GM12878 (cell line): ENCODE measurements around the gene SULT1A1. TPM values are rescaled to one million over a fixed set of nuclear protein-coding genes. Genes with fewer than 3 reads are reported as not detected.

Experiments
- ATAC-seq: fragments of 200-7000 bp; cut with Tn5 transposase; 3 replicates; pipeline ENCODE4 v1.9.1; 2020; ENCODE audit warnings: mild to moderate bottlenecking, moderate library complexity
- BruUV-seq: library from RNA; stranded (reverse); fragments of 400-500 nt; replicated peaks from 2 replicates; lab custom pipeline; 2021; lab: Mats Ljungman, UMichigan
- CTCF ChIA-PET: fragments of 300-600 bp; sonication (Branson Sonifier 250); formaldehyde crosslinking; extraction: SDS; loops from one replicate; lab custom pipeline; 2021; ENCODE audit warnings: inconsistent platforms; lab: Yijun Ruan, JAX
- POLR2A ChIA-PET: fragments of 350-600 bp; formaldehyde crosslinking; extraction: SDS; loops from one replicate; lab custom pipeline; 2021; ENCODE audit warnings: inconsistent platforms; lab: Charles Lee
- RAD21 ChIA-PET: fragments of 300-600 bp; sonication (Branson Sonifier 250); formaldehyde crosslinking; loops from one replicate; lab custom pipeline; 2023; ENCODE audit warnings: antibody characterized with exemption; ENCODE audit not compliant: unreplicated experiment; lab: Charles Lee
- SMC1A ChIA-PET: fragments of 300-600 bp; sonication (Branson Sonifier 250); formaldehyde crosslinking; loops from one replicate; lab custom pipeline; 2023; ENCODE audit not compliant: unreplicated experiment, uncharacterized antibody; lab: Charles Lee
- DNase-seq: peaks from one replicate; pipeline ENCODE4 v3.0.0-alpha.2; 2011; ENCODE audit warnings: low read depth, low spot score
- FAIRE-seq: peaks from 3 replicates; lab custom pipeline; 2011; peaks lifted over from hg19 to GRCh38; lab: Jason Lieb, UNC
- H2AFZ ChIP-seq: 2 replicates; pipeline ENCODE4 v1.6.0; 2011; ENCODE audit warnings: low read depth, low read length, control low read depth; ENCODE audit not compliant: control insufficient read depth
- H3K27ac ChIP-seq: 2 replicates; pipeline ENCODE4 v1.5.1; 2011; ENCODE audit warnings: control low read depth; ENCODE audit not compliant: control insufficient read depth, insufficient read depth
- H3K27me3 ChIP-seq, 2 experiments: replicated peaks in 1 of 2; 2 replicates each; pipeline versions ENCODE4 v1.6.0 to v1.6.1; 2011; ENCODE audit warnings: low read length in 1 of 2; ENCODE audit not compliant: control insufficient read depth in 2 of 2, insufficient read depth in 2 of 2
- H3K36me3 ChIP-seq, 2 experiments: 2 replicates each; pipeline ENCODE4 v1.5.1; 2011; ENCODE audit warnings: low read length in 1 of 2; ENCODE audit not compliant: control insufficient read depth in 2 of 2, insufficient read depth in 2 of 2
- H3K4me1 ChIP-seq: 2 replicates; pipeline ENCODE4 v1.6.1; 2011; ENCODE audit warnings: mild to moderate bottlenecking, low read length, moderate library complexity, mixed read lengths; ENCODE audit not compliant: control insufficient read depth, insufficient read depth
- H3K4me2 ChIP-seq: 2 replicates; pipeline ENCODE4 v1.6.0; 2011; ENCODE audit warnings: control low read depth; ENCODE audit not compliant: control insufficient read depth, insufficient read depth
- H3K4me3 ChIP-seq: fragments of 200-600 bp; sonication (generic); 2 replicates; pipeline ENCODE4 v1.5.1; 2016
- H3K79me2 ChIP-seq: 2 replicates; pipeline ENCODE4 v1.6.0; 2011; ENCODE audit warnings: low read length; ENCODE audit not compliant: control insufficient read depth, insufficient read depth
- H3K9ac ChIP-seq: 2 replicates; pipeline ENCODE4 v1.8.0; 2011; ENCODE audit warnings: low read length, control low read depth, mixed read lengths; ENCODE audit not compliant: control insufficient read depth, insufficient read depth
- H3K9me3 ChIP-seq: replicated peaks from 3 replicates; pipeline ENCODE4 v1.5.1; 2011; ENCODE audit warnings: mild to moderate bottlenecking, low read length; ENCODE audit not compliant: control insufficient read depth, insufficient read depth
- H4K20me1 ChIP-seq: 2 replicates; pipeline ENCODE4 v1.6.0; 2011; ENCODE audit not compliant: control insufficient read depth, insufficient read depth
- CBX5 ChIP-seq: sonication (generic); IDR thresholded peaks from 2 replicates; pipeline ENCODE4 v1.6.1; 2016; ENCODE audit warnings: low read depth, moderate library complexity, mild to moderate bottlenecking, inconsistent platforms
- KDM1A ChIP-seq: fragments of 200-600 bp; sonication (generic); IDR thresholded peaks from 2 replicates; pipeline ENCODE4 v1.6.1; 2016; ENCODE audit warnings: borderline replicate concordance
- LARP7 ChIP-seq: fragments of 450-650 bp; IDR thresholded peaks from 2 replicates; pipeline ENCODE4 v1.6.1; 2017; ENCODE audit warnings: mild to moderate bottlenecking
- NR2F1 ChIP-seq: fragments of 450-650 bp; conservative IDR thresholded peaks from 2 replicates; pipeline ENCODE4 v1.6.1; 2017; ENCODE audit warnings: mild to moderate bottlenecking
- RAD51 ChIP-seq: fragments of 450-650 bp; IDR thresholded peaks from 2 replicates; pipeline ENCODE4 v1.6.1; 2016; ENCODE audit warnings: moderate library complexity, mild to moderate bottlenecking, inconsistent platforms
- SRF ChIP-seq, 2 experiments: IDR thresholded peaks; 2 replicates each; pipeline ENCODE4 v1.6.1; 2011; ENCODE audit warnings: low read depth in 2 of 2, low read length in 2 of 2, mild to moderate bottlenecking in 1 of 2, moderate library complexity in 1 of 2
- SUPT20H ChIP-seq: IDR thresholded peaks from 2 replicates; pipeline ENCODE4 v1.6.1; 2011; ENCODE audit warnings: low read depth, mild to moderate bottlenecking, low read length, moderate library complexity, borderline replicate concordance; ENCODE audit not compliant: control insufficient read depth
- TCF3 ChIP-seq: IDR thresholded peaks from 2 replicates; pipeline ENCODE4 v1.6.1; 2012; ENCODE audit warnings: low read depth, mild to moderate bottlenecking, low read length, borderline replicate concordance; ENCODE audit not compliant: insufficient read depth
- WGBS: methylation state at CpG from one replicate; pipeline ENCODE4 v1.1.6; 2016; ENCODE audit warnings: low lambda C conversion rate; ENCODE audit not compliant: insufficient replicate concordance, insufficient coverage; ENCODE audit errors: missing lambda C conversion rate; 5-methylcytosine and 5-hydroxymethylcytosine counted together
- in situ Hi-C: fragments of 300-500 bp; cut with MboI; formaldehyde crosslinking; loops from 9 replicates; pipeline ENCODE4 v1.14.3; 2018; ENCODE audit warnings: mixed read lengths
- intact Hi-C: fragments of 100-400 bp; cut with micrococcal nuclease; formaldehyde crosslinking; loops from one replicate; pipeline ENCODE4 v1.14.2; 2022; ENCODE audit not compliant: unreplicated experiment
- polyA plus RNA-seq, 11 experiments: library from polyadenylated mRNA; depleted of rRNA in 4 of 11; unstranded in 6 of 11; stranded (reverse) in 5 of 11; fragments of >200 nt; fragmentation: Nextera tagmentation in 4 of 11; fragmentation: Illumina TruSeq in 1 of 11; extraction: Ambion mirVana in 4 of 11; extraction: Trizol in 1 of 11; gene quantifications; 1 replicate in 1 of 11; 2 replicates in 10 of 11; pipeline versions ENCODE4 v1.2.1 to v1.2.3, GENCODE V29; 2011 to 2016; ENCODE audit warnings: inconsistent platforms in 2 of 11, missing spikeins in 2 of 11, low read depth in 1 of 11
- total RNA-seq, 4 experiments: library from RNA; depleted of rRNA in 3 of 4; stranded (reverse); fragments of >200 nt in 3 of 4; fragmentation: Illumina TruSeq in 1 of 4; extraction: Trizol in 1 of 4; gene quantifications; 2 replicates each; pipeline versions ENCODE4 v1.2.1 to v1.2.3, GENCODE V29; 2013 to 2021
- TF ChIP-seq, protein P1 (sequence below): IDR thresholded peaks from 2 replicates; pipeline ENCODE4 v1.6.1; 2011; ENCODE audit warnings: borderline replicate concordance, low read depth, mild to moderate bottlenecking, moderate library complexity, mixed read lengths, low read length; ENCODE audit not compliant: insufficient read depth; ENCODE audit errors: extremely low read length
- TF ChIP-seq, protein P2 (sequence below): IDR thresholded peaks from 2 replicates; pipeline ENCODE4 v1.6.1; 2012; ENCODE audit warnings: low read depth, low read length, improper control_type of control experiment
- TF ChIP-seq, protein P3 (sequence below): IDR thresholded peaks from 2 replicates; pipeline ENCODE4 v1.6.1; 2012; ENCODE audit warnings: mild to moderate bottlenecking, low read depth, low read length

The SULT1A1 gene
- total and polyA plus RNA-seq, 10 of the 15 experiments (the other 5 are each of a cell fraction or from before 2014, with no cell fraction given): 0.03 to 1.5 (median 0.76) TPM; not detected in 1

DNA sequence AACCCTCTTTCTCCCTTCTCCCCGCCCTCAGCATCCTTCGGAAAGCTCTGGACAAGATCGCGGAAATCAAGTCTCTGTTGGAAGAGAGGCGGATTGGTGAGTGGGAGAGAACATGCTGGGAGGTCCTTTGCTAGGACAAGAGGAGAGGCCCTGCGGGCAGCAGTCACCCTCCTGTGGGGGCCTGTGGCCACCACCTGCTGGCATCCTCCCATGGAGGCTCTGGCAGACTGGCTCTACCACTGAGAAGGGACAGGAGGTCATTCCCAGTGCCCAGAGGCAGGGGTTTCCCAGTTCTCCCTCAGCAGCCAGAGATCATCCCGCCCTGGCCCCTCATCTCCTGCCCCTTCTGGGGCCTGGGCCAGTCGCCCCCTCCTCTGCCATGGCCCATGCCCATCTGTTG lies 20.8 kb downstream of the SULT1A1 start:
- no peak overlapping the region for H3K9ac ChIP-seq
- H2AFZ ChIP-seq: no peak overlapping the region
- DNase-seq: no peak
- BruUV-seq: no TSS peak
- CTCF ChIA-PET: no interaction called here
- FAIRE-seq: no peak
- H3K4me3 ChIP-seq: no peak overlapping the region
- POLR2A ChIA-PET: no interaction called here
- 68% methylated on average over 8 of the region's 8 CpGs for WGBS
- RAD21 ChIA-PET: no interaction called here
- no peak for TF ChIP-seq SRF (IDR thresholded peaks at IDR 0.05; ENCODE audit: low read depth in 2 of 2, low read length in 2 of 2)
- TF ChIP-seq, protein P1, sequence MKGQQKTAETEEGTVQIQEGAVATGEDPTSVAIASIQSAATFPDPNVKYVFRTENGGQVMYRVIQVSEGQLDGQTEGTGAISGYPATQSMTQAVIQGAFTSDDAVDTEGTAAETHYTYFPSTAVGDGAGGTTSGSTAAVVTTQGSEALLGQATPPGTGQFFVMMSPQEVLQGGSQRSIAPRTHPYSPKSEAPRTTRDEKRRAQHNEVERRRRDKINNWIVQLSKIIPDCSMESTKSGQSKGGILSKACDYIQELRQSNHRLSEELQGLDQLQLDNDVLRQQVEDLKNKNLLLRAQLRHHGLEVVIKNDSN: no peak
- H3K36me3 ChIP-seq: peaks cover 8 to 16% of the 10 kb centered on the region in 2 experiments; a peak in 3 of 4 replicates
- no peak overlapping the region for H3K27ac ChIP-seq
- in situ Hi-C loops (no loop called here), intact Hi-C loops (no loop called here)
- no peaks in the 10 kb centered on the region for H3K9me3 ChIP-seq
- SMC1A ChIA-PET: no interaction called here
- H3K4me1 ChIP-seq: no peaks in the 10 kb centered on the region; the same call in 1 of the 2 replicates
- H3K27me3 ChIP-seq: no peaks in the 10 kb centered on the region
- H3K4me2 ChIP-seq: no peak overlapping the region
- no peaks in the 10 kb centered on the region for H4K20me1 ChIP-seq
- ATAC-seq: no peak
- no peaks in the 10 kb centered on the region for H3K79me2 ChIP-seq

DNA sequence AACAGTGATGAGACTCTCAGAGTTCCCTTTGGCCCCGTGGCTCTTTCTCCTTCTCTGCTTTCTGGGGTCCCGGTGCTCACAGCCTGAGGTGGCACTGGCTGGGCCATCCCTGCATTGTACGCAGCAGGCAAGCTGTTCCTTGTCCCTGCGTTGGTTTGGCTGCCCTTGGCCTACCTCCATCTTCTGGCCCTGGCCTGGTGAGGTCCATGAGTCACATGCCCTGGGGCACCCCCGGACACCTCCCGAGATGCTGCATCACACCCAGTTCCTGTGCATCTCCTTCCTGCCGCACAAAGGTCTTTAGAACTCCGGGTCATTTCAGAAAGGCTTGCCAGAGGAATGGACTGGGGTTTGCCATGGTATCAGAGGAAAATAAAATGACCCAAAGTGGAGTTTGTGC lies 22.5 kb downstream of the SULT1A1 start:
- Histone ChIP-seq H3K9ac (no peak overlapping the region), H3K27ac (no peak overlapping the region), H2AFZ (no peak overlapping the region), H3K36me3 (peaks cover 8 to 16% of the 10 kb centered on the region in 2 experiments; a peak in 3 of 4 replicates), H3K79me2 (no peaks in the 10 kb centered on the region), H3K4me3 (no peak overlapping the region), H4K20me1 (no peaks in the 10 kb centered on the region), H3K9me3 (no peaks in the 10 kb centered on the region), H3K4me1 (no peaks in the 10 kb centered on the region; the same call in 1 of the 2 replicates), H3K4me2 (no peak overlapping the region), H3K27me3 (no peaks in the 10 kb centered on the region)
- BruUV-seq: no TSS peak
- CTCF ChIA-PET: no interaction called here
- POLR2A ChIA-PET: no interaction called here
- RAD21 ChIA-PET: no interaction called here
- intact Hi-C loops: no loop called here
- SMC1A ChIA-PET: no interaction called here
- FAIRE-seq (no peak), DNase-seq (no peak), ATAC-seq (no peak)
- in situ Hi-C loops: no loop called here
- 98% methylated on average over 8 of the region's 8 CpGs for WGBS
- no peak for TF ChIP-seq CBX5
- no peak for TF ChIP-seq RAD51
- no peak for TF ChIP-seq KDM1A
- TF ChIP-seq, protein P2, sequence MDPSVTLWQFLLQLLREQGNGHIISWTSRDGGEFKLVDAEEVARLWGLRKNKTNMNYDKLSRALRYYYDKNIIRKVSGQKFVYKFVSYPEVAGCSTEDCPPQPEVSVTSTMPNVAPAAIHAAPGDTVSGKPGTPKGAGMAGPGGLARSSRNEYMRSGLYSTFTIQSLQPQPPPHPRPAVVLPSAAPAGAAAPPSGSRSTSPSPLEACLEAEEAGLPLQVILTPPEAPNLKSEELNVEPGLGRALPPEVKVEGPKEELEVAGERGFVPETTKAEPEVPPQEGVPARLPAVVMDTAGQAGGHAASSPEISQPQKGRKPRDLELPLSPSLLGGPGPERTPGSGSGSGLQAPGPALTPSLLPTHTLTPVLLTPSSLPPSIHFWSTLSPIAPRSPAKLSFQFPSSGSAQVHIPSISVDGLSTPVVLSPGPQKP: no peak
- no peak for TF ChIP-seq NR2F1
- no peak for TF ChIP-seq TCF3
- TF ChIP-seq, protein P3, sequence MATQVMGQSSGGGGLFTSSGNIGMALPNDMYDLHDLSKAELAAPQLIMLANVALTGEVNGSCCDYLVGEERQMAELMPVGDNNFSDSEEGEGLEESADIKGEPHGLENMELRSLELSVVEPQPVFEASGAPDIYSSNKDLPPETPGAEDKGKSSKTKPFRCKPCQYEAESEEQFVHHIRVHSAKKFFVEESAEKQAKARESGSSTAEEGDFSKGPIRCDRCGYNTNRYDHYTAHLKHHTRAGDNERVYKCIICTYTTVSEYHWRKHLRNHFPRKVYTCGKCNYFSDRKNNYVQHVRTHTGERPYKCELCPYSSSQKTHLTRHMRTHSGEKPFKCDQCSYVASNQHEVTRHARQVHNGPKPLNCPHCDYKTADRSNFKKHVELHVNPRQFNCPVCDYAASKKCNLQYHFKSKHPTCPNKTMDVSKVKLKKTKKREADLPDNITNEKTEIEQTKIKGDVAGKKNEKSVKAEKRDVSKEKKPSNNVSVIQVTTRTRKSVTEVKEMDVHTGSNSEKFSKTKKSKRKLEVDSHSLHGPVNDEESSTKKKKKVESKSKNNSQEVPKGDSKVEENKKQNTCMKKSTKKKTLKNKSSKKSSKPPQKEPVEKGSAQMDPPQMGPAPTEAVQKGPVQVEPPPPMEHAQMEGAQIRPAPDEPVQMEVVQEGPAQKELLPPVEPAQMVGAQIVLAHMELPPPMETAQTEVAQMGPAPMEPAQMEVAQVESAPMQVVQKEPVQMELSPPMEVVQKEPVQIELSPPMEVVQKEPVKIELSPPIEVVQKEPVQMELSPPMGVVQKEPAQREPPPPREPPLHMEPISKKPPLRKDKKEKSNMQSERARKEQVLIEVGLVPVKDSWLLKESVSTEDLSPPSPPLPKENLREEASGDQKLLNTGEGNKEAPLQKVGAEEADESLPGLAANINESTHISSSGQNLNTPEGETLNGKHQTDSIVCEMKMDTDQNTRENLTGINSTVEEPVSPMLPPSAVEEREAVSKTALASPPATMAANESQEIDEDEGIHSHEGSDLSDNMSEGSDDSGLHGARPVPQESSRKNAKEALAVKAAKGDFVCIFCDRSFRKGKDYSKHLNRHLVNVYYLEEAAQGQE: no peak
- no peak for TF ChIP-seq SUPT20H
- no peak for TF ChIP-seq LARP7
